IgD-negative memory B cell (primary cell): Measurements from ENCODE around the gene SESTD1. TPM values are rescaled to one million over a fixed set of nuclear protein-coding genes. Genes with fewer than 3 reads are reported as not detected.

Experiments used
- H3K27ac Mint-ChIP-seq, 3 donors: one replicate each; pipeline ENCODE4 v1.8.0; 2020 to 2022; ENCODE audit warnings: mild to moderate bottlenecking in 3 of 3, mixed read lengths in 3 of 3, moderate library complexity in 1 of 3
- H3K27me3 Mint-ChIP-seq: one replicate; pipeline ENCODE4 v1.8.0; 2021; ENCODE audit warnings: mixed read lengths
- H3K36me3 Mint-ChIP-seq: one replicate; pipeline ENCODE4 v1.8.0; 2020; ENCODE audit warnings: mild to moderate bottlenecking, mixed read lengths
- H3K4me1 Mint-ChIP-seq, 3 donors: one replicate each; pipeline ENCODE4 v1.8.0; 2020 to 2022; ENCODE audit warnings: mixed read lengths in 3 of 3, mild to moderate bottlenecking in 1 of 3
- H3K4me3 Mint-ChIP-seq, 4 donors: one replicate each; pipeline ENCODE4 v1.8.0; 2020 to 2022; ENCODE audit warnings: mild to moderate bottlenecking in 4 of 4, mixed read lengths in 4 of 4, moderate library complexity in 3 of 4
- H3K9me3 Mint-ChIP-seq, 3 donors: one replicate each; pipeline ENCODE4 v1.8.0; 2020 to 2021; ENCODE audit warnings: mixed read lengths in 3 of 3, mild to moderate bottlenecking in 1 of 3
- polyA plus RNA-seq: library from polyadenylated mRNA; unstranded; fragments of 300-500 nt; fragmentation: Illumina TruSeq; gene quantifications from one replicate; pipeline ENCODE4 v1.2.3, GENCODE V29; 2021

The SESTD1 gene
- 23.6 TPM for polyA plus RNA-seq

DNA sequence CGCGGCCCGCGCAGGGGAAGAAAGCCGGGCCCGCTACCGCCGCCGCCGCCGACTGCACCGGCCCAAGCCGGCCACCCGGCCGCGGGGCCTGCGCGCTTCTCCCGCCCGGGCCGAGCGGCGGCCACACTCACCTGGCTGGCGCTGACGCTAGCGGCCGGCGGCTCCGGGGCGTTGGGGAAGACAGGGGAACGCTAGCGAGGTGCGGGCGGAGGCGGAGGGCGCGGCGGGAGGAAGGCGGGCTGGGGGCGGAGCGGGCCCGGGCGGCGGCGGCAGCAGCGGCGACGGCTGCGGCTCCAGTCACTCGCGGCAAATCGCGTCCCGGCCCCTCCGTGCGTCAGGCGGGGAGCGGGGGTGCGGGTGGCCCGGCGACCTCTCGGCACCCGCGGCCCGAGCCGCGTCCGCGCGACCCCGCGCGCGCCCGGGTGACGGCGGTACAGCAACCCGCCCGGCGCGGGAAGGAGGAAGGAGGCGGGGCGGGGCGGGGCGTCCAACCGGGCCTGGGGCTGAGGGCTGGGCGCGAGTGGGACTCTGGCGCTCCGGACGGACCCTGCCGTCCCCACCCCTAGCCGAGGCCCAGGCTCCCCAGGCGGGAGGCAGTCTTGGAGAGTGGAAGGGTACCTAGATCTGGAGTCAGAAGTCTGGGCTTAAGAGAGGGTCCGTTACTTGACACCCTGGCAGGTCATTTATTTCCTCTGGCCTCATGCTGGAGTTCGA is at the start of gene SESTD1:
SESTD1 (minus strand) TSS at position 465 of the 714 bp plus-strand sequence. CDS start 72,991 bp downstream, outside the sequence.
- peaks cover 25 to 29% (median 26%) of the 10 kb centered on the region in 3 donors for H3K4me1 Mint-ChIP-seq
- no peaks in the 10 kb centered on the region for H3K9me3 Mint-ChIP-seq
- H3K4me3 Mint-ChIP-seq: peak within 1 kb of the TSS; percentile 86 to 97 (median 94)
- H3K36me3 Mint-ChIP-seq: peaks cover 1% of the 10 kb centered on the region
- H3K27me3 Mint-ChIP-seq: no peaks in the 10 kb centered on the region
- H3K27ac Mint-ChIP-seq: peak within 1 kb of the TSS; percentile 50 to 80 (median 59)

- H3K36me3 Mint-ChIP-seq: peaks cover 6% of the 10 kb centered on the region
- H3K27me3 Mint-ChIP-seq: peaks cover 17% of the 10 kb centered on the region
- H3K9me3 Mint-ChIP-seq: peaks cover 2 to 10% (median 3%) of the 10 kb centered on the region in 3 donors
- H3K27ac Mint-ChIP-seq: no peak overlapping the region
- H3K4me3 Mint-ChIP-seq: no peak overlapping the region
- H3K4me1 Mint-ChIP-seq: peaks cover 0 to 4% (median 0%) of the 10 kb centered on the region in 3 donors
These were observed 48.4 kb upstream of the SESTD1 start for GRCh38 chr2:179313057-179313456.

GRCh38 chr2:179311101-179311500 is 46.5 kb upstream of the SESTD1 start:
- Mint-ChIP-seq H3K4me1 (peaks cover 0 to 4% (median 0%) of the 10 kb centered on the region in 3 donors), H3K9me3 (peaks cover 3 to 6% (median 5%) of the 10 kb centered on the region in 3 donors), H3K27ac (no peak overlapping the region), H3K36me3 (peaks cover 4% of the 10 kb centered on the region), H3K27me3 (peaks cover 14% of the 10 kb centered on the region), H3K4me3 (no peak overlapping the region)

- Mint-ChIP-seq H3K9me3 (peaks cover 0 to 5% (median under 1%) of the 10 kb centered on the region in 3 donors), H3K27ac (no peak overlapping the region), H3K27me3 (peaks cover 9% of the 10 kb centered on the region), H3K4me1 (peaks cover 0 to 2% (median 0%) of the 10 kb centered on the region in 3 donors), H3K4me3 (no peak overlapping the region), H3K36me3 (no peaks in the 10 kb centered on the region)
These were observed 43.2 kb upstream of the SESTD1 start for GRCh38 chr2:179307616-179308371.

DNA sequence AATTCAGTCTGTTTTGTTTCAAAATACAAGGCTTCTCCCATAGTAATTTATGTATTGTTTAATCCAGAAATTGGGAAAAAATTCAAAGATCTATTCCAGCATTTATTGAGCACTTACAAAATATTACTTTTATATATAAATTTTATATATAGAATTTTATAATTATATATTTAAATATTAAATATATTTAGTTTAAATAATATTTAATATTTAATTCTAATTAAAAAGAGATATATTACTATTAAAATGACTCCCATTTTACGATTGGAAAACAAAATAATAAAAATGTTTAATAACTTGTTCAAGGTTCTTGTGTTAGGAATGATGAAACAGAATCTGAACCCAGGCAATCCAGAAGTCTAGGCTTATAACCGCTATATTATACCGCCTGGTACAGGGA is 40.5 kb upstream of the SESTD1 start:
- Mint-ChIP-seq H3K27me3 (peaks cover 1% of the 10 kb centered on the region), H3K4me1 (peaks cover 0 to 2% (median 0%) of the 10 kb centered on the region in 3 donors), H3K27ac (no peak overlapping the region), H3K4me3 (no peak overlapping the region), H3K36me3 (no peaks in the 10 kb centered on the region), H3K9me3 (peaks cover 3 to 8% (median 3%) of the 10 kb centered on the region in 3 donors)

GRCh38 chr2:179304424-179304823 is 39.8 kb upstream of the SESTD1 start:
- no peaks in the 10 kb centered on the region for H3K36me3 Mint-ChIP-seq
- no peak overlapping the region for H3K27ac Mint-ChIP-seq
- peaks cover 3% of the 10 kb centered on the region for H3K27me3 Mint-ChIP-seq
- no peak overlapping the region for H3K4me3 Mint-ChIP-seq
- peaks cover 3 to 8% (median 3%) of the 10 kb centered on the region in 3 donors for H3K9me3 Mint-ChIP-seq
- H3K4me1 Mint-ChIP-seq: peaks cover 0 to 2% (median 0%) of the 10 kb centered on the region in 3 donors

DNA sequence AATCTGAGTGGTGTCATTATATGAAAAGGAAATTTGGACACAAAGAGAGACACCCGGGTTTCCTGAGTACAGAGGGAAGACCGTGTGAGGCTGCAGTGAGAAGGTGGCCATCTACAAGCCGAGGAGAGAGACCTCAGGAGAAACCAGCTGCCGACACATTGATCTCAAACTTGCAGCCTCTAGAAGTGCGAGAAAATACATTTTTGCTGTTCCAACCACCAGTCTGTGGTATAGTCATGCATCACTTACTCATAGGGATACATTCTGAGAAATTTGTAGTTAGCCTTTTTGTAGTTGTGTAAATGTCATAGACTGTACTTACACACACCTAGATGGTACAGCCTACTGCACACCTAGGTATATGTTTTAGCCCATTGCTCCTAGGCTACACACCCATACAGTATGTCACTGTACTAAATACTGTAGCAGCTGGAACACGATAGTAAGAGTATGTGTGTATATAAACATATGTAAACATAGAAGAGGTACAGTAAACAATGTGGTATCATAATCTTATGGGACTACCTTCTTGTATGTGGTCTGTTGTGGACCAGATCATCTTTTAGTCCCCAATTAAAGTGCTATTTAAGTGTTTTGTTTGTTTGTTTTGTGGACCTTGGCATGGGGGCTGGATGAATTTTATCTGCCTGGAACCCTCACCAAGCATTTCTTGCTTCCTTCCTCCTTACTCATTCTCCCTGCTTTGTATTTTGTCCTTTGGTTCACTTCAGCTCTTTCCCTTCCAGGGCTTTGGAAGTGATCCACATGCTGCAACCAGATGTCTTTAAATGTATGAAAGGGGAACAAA is 38.3 kb upstream of the SESTD1 start:
- Mint-ChIP-seq H3K27ac (peak overlapping the region in 1 of 3 donors; percentile 34), H3K36me3 (no peaks in the 10 kb centered on the region), H3K4me3 (no peak overlapping the region), H3K4me1 (no peaks in the 10 kb centered on the region), H3K9me3 (peaks cover 3 to 8% (median 3%) of the 10 kb centered on the region in 3 donors), H3K27me3 (peaks cover 3% of the 10 kb centered on the region)

DNA sequence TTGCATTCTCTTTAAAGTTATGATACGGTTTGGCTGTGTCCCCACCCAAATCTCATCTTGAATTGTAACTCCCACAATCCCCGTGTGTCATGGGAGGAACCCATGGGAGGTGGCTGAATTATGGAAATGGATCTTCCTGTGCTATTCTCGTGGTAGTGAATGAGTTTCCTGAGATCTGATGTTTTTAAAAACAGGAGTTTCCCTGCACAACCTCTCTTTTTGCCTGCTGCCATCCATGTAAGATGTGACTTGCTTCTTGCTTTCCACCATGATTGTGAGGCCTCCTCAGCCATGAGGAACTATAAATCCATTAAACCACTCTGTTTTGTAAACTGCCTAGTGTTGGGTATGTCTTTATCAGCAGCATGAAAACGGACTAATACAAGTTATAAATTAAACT is 37.5 kb upstream of the SESTD1 start:
- Mint-ChIP-seq H3K27ac (no peak overlapping the region), H3K4me1 (no peaks in the 10 kb centered on the region), H3K36me3 (no peaks in the 10 kb centered on the region), H3K4me3 (no peak overlapping the region), H3K9me3 (peaks cover 3 to 8% (median 3%) of the 10 kb centered on the region in 3 donors), H3K27me3 (peaks cover 3% of the 10 kb centered on the region)

- Mint-ChIP-seq H3K27me3 (peaks cover 3% of the 10 kb centered on the region), H3K9me3 (peaks cover 0 to 8% (median 3%) of the 10 kb centered on the region in 3 donors), H3K36me3 (no peaks in the 10 kb centered on the region), H3K27ac (no peak overlapping the region), H3K4me3 (no peak overlapping the region), H3K4me1 (no peaks in the 10 kb centered on the region)
These were observed 34.0 kb upstream of the SESTD1 start for GRCh38 chr2:179298666-179299065.

DNA sequence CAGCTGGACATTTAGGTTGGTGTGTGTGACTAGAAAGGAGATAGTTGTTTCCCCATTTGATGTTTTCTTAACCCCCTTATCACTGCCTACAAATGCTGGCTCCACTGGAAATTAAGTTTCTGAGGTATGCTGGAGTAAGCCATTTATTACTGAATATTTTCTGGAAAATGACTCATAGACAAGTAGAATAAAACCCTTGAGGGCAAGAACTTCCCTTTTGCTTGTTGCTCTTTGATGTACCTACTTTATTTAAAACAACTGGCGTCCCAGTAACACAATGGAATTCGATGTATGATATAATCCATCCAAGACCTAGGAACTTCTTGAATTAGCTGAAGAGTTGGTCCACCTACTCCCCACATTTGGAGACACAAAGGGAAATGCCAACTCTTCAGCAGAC is 33.3 kb upstream of the SESTD1 start:
- no peak overlapping the region for H3K4me3 Mint-ChIP-seq
- peaks cover 0 to 8% (median 3%) of the 10 kb centered on the region in 3 donors for H3K9me3 Mint-ChIP-seq
- peaks cover 3% of the 10 kb centered on the region for H3K27me3 Mint-ChIP-seq
- no peaks in the 10 kb centered on the region for H3K4me1 Mint-ChIP-seq
- no peaks in the 10 kb centered on the region for H3K36me3 Mint-ChIP-seq
- H3K27ac Mint-ChIP-seq: no peak overlapping the region

- no peaks in the 10 kb centered on the region for H3K36me3 Mint-ChIP-seq
- H3K4me1 Mint-ChIP-seq: no peaks in the 10 kb centered on the region
- no peak overlapping the region for H3K27ac Mint-ChIP-seq
- peaks cover 0 to 2% (median 0%) of the 10 kb centered on the region in 3 donors for H3K9me3 Mint-ChIP-seq
- H3K4me3 Mint-ChIP-seq: no peak overlapping the region
- no peaks in the 10 kb centered on the region for H3K27me3 Mint-ChIP-seq
These were observed 25.7 kb upstream of the SESTD1 start for GRCh38 chr2:179290329-179290728.

DNA sequence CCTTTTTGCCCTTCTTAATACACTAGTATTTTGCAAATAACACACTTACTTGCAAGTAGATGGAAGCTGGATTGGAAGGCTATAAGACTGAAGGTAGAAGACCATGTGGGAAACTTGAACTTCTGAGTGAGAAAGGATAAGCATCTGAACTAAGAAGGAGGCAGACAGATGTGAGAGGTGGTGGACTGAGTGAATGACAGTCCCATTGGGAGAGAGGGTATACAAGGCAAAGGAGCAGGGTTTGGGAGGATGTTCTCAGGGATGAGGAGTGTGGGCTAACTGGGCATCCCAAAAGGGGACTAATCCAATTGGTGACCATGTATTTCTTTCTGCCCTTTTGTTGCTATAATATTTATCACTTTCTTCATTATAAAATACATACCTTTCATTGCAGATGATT is 20.4 kb upstream of the SESTD1 start:
- Mint-ChIP-seq H3K27me3 (no peaks in the 10 kb centered on the region), H3K36me3 (no peaks in the 10 kb centered on the region), H3K4me3 (no peak overlapping the region), H3K4me1 (no peaks in the 10 kb centered on the region), H3K27ac (no peak overlapping the region), H3K9me3 (no peaks in the 10 kb centered on the region)

GRCh38 chr2:179277429-179278196 is 13.0 kb upstream of the SESTD1 start:
- no peak overlapping the region for H3K4me3 Mint-ChIP-seq
- H3K36me3 Mint-ChIP-seq: no peaks in the 10 kb centered on the region
- H3K4me1 Mint-ChIP-seq: peaks cover 21 to 28% (median 27%) of the 10 kb centered on the region in 3 donors
- no peak overlapping the region for H3K27ac Mint-ChIP-seq
- H3K27me3 Mint-ChIP-seq: peaks cover 2% of the 10 kb centered on the region
- H3K9me3 Mint-ChIP-seq: peaks cover 0 to 3% (median 2%) of the 10 kb centered on the region in 3 donors
